Measurements from ENCODE around the gene ARHGEF40.
A peak's percentile ranks its signal among the peaks of the same experiment; 100 is the strongest.

ARHGEF40 gene

GRCh38 chr14:21108791-21109190 is 38.7 kb downstream of the ARHGEF40 start:
- TF ChIP-seq CTCF (conservative IDR thresholded peaks at IDR 0.05; ENCODE audit: low read length) (no peak), EZH2phosphoT487 (IDR thresholded peaks at IDR 0.05; ENCODE audit: borderline replicate concordance) (no peak)
- Histone ChIP-seq H4K20me1 (ENCODE audit: insufficient read depth, low read length, poor library complexity, severe bottlenecking) (no peaks in the 10 kb centered on the region), H3K27me3 (ENCODE audit: insufficient read depth, low read length, poor library complexity, severe bottlenecking) (no peaks in the 10 kb centered on the region), H3K9me3 (ENCODE audit: insufficient read depth, low read depth, low read length) (no peaks in the 10 kb centered on the region), H3K4me1 (ENCODE audit: insufficient read depth, low read length, poor library complexity, severe bottlenecking) (peaks cover 42% of the 10 kb centered on the region), H3F3A (ENCODE audit: low read depth) (no peaks in the 10 kb centered on the region), H3K79me2 (ENCODE audit: insufficient read depth, low read length) (no peaks in the 10 kb centered on the region), H3K36me3 (ENCODE audit: insufficient read depth, low read length) (no peaks in the 10 kb centered on the region), H3K4me3 (ENCODE audit: low read length, poor library complexity, severe bottlenecking) (no peak overlapping the region), H3K9ac (ENCODE audit: low read depth, low read length, poor library complexity, severe bottlenecking) (no peak overlapping the region), H2AFZ (ENCODE audit: low read length) (no peak overlapping the region), H3K4me2 (ENCODE audit: low read depth, low read length, poor library complexity, severe bottlenecking) (no peak overlapping the region), H3K9me2 (replicated peaks; ENCODE audit: low read depth, low read length) (no peaks in the 10 kb centered on the region)

GRCh38 chr14:21109377-21110138 is 39.5 kb downstream of the ARHGEF40 start:
- H3K27me3 ChIP-seq (ENCODE audit: insufficient read depth, low read length, poor library complexity, severe bottlenecking): no peaks in the 10 kb centered on the region
- TF ChIP-seq EZH2phosphoT487 (IDR thresholded peaks at IDR 0.05; ENCODE audit: borderline replicate concordance) (no peak), CTCF (conservative IDR thresholded peaks at IDR 0.05; ENCODE audit: low read length) (no peak)
- no peaks in the 10 kb centered on the region for H4K20me1 ChIP-seq (ENCODE audit: insufficient read depth, low read length, poor library complexity, severe bottlenecking)
- H3K4me2 ChIP-seq (ENCODE audit: low read depth, low read length, poor library complexity, severe bottlenecking): peak overlapping the region; percentile 29
- peak overlapping the region; percentile 53 for H3K9ac ChIP-seq (ENCODE audit: low read depth, low read length, poor library complexity, severe bottlenecking)
- no peak overlapping the region for H2AFZ ChIP-seq (ENCODE audit: low read length)
- no peaks in the 10 kb centered on the region for H3F3A ChIP-seq (ENCODE audit: low read depth)
- no peaks in the 10 kb centered on the region for H3K79me2 ChIP-seq (ENCODE audit: insufficient read depth, low read length)
- H3K9me2 ChIP-seq (replicated peaks; ENCODE audit: low read depth, low read length): no peaks in the 10 kb centered on the region
- no peaks in the 10 kb centered on the region for H3K36me3 ChIP-seq (ENCODE audit: insufficient read depth, low read length)
- peaks cover 41% of the 10 kb centered on the region for H3K4me1 ChIP-seq (ENCODE audit: insufficient read depth, low read length, poor library complexity, severe bottlenecking)
- peak overlapping the region; percentile 7 for H3K4me3 ChIP-seq (ENCODE audit: low read length, poor library complexity, severe bottlenecking)
- H3K9me3 ChIP-seq (ENCODE audit: insufficient read depth, low read depth, low read length): no peaks in the 10 kb centered on the region

- no peak for TF ChIP-seq EZH2phosphoT487 (IDR thresholded peaks at IDR 0.05; ENCODE audit: borderline replicate concordance)
- no peak for TF ChIP-seq CTCF (conservative IDR thresholded peaks at IDR 0.05; ENCODE audit: low read length)
- Histone ChIP-seq H3K4me3 (ENCODE audit: low read length, poor library complexity, severe bottlenecking) (no peak overlapping the region), H3K79me2 (ENCODE audit: insufficient read depth, low read length) (no peaks in the 10 kb centered on the region), H4K20me1 (ENCODE audit: insufficient read depth, low read length, poor library complexity, severe bottlenecking) (no peaks in the 10 kb centered on the region), H3K9ac (ENCODE audit: low read depth, low read length, poor library complexity, severe bottlenecking) (no peak overlapping the region), H3K36me3 (ENCODE audit: insufficient read depth, low read length) (no peaks in the 10 kb centered on the region), H3K9me3 (ENCODE audit: insufficient read depth, low read depth, low read length) (no peaks in the 10 kb centered on the region), H3K27me3 (ENCODE audit: insufficient read depth, low read length, poor library complexity, severe bottlenecking) (no peaks in the 10 kb centered on the region), H2AFZ (ENCODE audit: low read length) (no peak overlapping the region), H3K4me2 (ENCODE audit: low read depth, low read length, poor library complexity, severe bottlenecking) (no peak overlapping the region), H3K9me2 (replicated peaks; ENCODE audit: low read depth, low read length) (no peaks in the 10 kb centered on the region), H3F3A (ENCODE audit: low read depth) (no peaks in the 10 kb centered on the region), H3K4me1 (ENCODE audit: insufficient read depth, low read length, poor library complexity, severe bottlenecking) (peaks cover 26% of the 10 kb centered on the region)
Observed at GRCh38 chr14:21112255-21112654, 42.2 kb downstream of the ARHGEF40 start.
